Measurements from ENCODE around the gene ITPRIP.
A peak's percentile ranks its signal among the peaks of the same experiment; 100 is the strongest.

The ITPRIP gene

DNA sequence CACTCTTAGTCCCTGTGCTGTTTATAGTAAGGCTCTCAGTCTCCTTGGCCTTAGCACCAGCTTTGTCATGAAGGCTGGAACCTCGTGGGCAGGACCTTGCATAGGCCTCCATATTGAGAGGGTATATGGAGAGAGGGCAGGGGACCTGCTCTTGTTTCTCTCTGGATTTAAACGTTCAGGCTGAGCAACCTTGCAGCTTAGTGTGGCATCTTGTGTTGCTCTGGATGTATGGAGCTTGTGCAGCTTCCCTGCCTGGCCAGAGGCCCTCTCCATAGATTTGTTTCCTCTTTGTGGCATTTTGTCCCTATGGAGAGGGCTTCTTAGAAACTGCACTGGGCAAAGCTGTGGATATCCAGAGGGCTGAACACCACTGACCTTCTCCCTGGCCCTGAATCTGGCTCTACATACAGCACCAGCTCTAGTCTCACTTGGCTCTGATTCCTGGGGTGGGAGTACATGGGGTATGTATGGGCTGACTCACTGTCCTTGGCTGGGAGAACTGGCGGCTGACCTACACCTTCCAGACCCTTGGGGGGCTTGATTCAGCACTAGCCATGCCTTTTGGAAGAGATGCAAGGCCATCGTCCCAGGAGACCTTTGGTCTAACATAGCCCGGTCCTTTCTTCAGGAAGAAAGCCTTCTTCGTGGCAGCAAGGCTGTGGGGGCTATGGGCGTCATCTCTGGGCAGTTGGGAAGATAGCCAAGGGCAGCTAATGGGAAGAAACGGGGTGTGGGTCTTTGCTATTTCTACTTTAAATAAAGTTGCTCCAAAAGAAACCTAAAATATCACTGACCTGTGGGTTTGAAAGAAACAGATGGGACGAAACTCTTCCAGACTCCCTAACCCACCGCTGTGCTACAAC lies 30.5 kb downstream of the ITPRIP start:
- DNase-seq = no peak

DNA sequence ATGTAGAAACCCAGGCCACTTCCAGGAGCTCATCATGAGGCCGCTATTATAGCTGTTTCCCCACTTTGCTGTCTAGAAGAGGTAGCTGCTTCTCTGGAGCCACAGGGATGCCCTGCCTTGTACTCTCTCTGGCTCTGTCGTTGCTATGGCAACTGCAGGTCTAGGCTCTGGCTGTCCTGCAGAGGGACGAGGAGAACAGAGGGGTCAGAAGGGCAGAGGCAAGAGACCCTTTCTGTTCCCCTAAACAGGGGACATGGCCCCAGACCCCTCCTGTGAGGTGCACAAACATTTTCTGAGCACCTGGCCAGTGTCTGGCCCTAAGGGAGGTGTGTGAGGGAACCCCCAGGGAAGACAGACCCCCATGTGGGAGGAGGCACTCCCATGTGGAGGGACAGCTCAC lies 31.4 kb downstream of the ITPRIP start:
- no peak for DNase-seq

GRCh38 chr10:104304927-104305326 lies 33.3 kb downstream of the ITPRIP start:
- DNase-seq = no peak

- DNase-seq = no peak
Measured at GRCh38 chr10:104304356-104304745, 33.9 kb downstream of the ITPRIP start.

GRCh38 chr10:104303594-104304355 lies 34.5 kb downstream of the ITPRIP start:
- DNase-seq = peak; percentile 27

DNA sequence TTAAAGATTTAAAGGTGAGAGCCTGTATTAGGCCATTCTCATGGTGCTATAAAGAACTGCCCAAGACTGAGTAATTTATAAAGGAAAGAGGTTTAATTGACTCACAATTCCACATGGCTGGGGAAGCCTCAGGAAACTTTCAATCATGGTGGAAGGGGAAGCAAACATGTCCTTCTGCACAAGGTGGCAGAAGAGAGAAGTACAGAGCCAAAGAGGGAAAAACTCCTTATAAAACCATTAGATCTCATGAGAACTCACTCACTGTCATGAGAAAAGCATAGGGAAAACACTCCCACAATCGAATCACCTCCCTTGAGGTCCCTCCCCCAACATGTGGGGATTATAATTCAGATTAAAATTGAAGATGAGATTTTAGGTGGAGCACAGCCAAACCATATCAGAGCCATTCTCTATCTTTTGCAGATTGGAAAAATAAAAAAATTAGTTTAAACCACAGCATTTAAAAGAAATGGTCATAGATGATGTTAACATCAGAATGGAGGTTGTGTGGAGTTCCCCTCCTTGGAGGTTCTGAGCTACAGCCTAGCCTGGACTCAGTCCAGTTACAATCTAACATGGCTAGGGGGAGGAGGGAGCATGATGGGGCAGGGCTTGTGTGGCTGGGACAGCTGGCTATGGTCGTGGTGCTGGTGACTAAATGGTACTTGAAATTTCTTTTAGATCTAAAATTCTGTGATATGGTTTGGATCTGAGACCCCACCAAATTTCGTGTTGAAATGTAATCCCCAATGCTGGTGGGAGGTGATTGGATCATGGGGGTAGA lies 36.2 kb downstream of the ITPRIP start:
- no peak for DNase-seq

DNA sequence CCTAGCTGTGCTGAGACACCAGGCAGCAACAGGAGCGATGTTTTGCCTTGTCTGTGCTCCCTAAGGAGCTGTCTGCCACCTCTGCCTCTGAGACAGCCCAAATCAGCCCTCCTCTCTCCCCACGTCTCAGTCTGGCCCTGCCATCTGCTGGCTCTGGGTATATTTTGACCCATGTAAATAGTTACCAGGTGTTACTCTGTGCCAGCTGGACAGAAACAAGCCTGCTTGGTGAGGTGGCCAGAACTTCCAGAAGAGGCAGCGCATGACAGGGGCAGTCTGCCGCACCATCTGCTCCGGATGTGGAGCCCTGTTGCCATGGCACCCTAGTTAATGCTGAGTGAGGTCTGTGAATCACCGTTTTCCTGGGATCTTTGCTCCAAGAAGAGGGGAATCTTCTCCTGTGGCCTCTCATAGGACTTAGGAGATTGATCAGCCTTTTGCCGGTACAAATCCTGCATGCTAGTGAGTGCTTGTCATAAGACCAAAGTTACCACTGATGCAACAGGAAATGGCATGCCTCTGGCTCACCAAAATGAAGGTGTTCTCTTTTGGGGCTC lies 37.5 kb downstream of the ITPRIP start:
- no peak for DNase-seq

GRCh38 chr10:104300002-104300735 lies 38.1 kb downstream of the ITPRIP start:
- no peak for DNase-seq

- DNase-seq = no peak
Measured at GRCh38 chr10:104299031-104299904, 39.0 kb downstream of the ITPRIP start.

DNA sequence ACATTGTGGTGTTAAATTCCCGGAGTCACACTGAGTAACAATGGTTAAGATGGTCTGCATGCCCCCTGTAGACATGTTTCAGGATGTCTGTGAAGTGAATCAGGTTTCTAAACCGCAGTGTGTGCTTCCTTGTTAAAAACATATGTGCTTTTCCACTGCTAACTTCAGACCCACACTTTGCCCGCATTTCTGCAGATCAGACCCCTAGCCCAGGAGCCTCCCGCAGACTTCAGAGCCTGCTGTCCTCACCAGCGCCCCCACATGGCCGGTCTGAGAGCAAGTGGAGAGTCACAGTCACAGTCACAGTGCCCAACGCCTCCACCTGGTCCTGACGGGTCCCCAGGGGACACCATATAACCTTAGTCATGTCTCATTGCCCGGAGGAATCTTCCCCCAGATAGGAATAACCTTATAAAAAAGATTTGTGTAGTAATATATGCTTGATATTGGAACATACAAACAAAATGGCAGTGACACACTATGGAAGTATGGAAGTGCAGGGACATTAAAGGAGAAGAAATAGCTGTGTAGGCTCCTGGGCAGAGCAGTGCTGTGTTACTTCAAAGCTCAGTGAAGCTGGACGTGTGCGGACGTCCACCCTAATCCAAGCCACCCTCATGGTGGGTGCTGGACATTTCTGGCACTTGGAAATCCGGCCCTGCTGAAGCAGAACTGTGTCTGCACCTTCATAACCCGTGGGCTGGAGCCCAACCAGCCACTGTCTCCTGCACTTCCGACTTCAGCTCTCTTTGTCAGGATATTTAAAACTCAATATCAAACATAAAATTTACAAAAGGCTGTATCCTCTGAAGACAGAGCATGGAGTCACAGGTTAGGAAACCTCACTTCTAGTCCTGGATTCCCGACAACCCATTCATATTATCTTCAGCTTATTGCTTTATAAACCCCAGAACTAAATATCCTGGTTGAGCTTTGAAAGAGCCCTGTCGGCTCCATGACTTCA lies 40.3 kb downstream of the ITPRIP start:
- DNase-seq = no peak

DNA sequence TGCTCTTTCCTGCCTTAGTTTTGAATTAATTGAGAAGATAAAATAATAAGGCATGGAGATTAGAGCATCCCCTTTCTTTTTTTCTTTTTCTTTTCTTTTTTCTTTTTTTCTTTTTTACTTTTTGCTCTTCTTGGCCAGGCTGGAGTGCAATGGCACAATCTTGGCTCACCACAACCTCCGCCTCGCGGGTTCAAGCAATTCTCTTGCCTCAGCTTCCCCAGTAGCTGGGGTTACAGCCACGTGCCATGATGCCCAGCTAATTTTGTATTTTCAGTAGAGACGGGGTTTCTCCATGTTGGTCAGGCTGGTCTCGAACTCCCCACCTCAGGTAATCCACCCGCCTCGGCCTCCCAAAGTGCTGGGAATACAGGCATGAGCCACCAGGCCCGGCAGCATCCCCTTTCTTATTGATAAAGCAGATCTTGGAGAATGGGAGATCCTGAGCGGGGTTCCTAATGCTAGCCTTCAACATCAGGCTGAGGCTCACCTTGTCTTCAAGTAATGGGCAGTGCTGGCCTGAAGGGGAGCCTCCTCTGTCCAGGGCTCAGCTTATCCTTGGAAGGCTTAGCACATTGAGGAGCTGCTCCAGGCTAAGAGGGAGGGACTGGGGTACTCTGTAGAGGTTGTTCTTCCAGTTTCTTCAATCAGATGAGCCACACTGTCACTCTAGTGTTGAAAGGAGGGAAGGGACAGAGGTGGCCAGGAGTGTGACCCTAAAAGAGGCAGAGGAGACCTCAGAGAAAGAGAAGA lies 41.4 kb downstream of the ITPRIP start:
- no peak for DNase-seq

DNA sequence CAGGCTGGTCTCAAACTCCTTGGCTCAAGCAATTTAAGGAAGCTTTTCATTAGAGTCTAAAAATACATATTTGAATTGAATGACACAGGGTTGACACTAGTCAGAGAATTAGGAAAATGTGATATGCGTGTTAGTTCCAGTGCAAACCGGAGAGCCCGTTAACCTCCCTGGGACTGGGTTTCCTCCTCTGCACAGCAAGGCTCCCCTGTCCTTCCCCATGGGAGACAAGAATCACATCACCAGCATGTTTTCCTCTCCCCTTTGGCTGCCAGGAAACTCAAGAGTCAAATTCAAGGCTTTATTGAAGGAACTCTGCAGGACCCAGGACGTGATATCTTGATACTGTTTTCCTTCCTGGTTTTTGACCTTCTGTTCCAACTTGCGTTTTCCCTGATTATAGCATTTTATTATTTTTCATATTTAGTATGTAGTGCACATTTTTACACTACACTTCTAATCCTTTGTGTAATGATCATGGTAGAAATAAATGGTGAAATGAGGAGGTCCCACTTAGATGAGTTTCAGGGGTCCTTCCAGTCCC lies 44.4 kb downstream of the ITPRIP start:
- no peak for DNase-seq

DNA sequence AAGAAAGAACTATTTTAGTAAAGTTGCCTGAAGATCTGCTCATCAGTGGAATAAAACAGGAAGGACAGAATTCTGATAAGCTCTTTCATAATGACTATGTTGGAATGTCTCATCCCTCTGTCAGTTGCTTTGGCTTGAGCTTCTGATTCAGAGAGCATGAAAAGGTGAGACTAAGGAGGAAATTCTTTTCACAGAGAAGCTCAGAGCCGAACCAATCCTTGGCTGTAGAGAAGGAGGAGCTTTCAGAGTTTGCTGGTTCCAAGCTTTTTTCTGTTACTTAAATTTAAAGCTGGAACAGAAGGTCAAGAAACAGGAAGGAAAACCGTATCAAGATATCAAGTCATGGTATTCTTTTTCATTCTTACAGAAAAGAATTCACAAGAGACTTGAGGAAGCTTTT lies 45.3 kb downstream of the ITPRIP start:
- no peak for DNase-seq

DNA sequence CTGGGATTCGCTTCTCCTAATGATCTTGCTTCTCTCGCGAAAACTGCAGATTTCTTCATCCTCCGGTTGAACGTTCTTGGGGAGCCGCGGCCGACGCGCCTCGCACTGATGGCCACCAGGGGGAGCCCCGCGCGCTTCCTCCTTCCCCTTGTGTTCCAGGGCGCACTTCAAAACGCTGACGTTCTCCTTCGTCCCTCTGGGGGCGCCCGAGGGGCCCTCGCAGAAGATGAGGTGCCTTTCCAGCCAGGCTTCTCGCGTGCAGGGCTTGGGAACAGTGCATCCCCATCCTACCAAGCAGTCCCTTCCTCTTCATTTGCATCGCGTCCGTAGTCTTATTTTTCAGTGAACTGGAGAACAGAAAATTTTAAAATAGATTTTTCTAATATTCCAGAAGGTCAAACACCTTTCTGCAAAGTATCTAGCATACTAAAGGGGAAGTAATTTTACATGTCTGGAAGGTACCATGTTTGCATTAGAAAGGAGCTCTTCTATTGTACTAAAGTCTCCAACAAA lies 46.8 kb downstream of the ITPRIP start:
- DNase-seq = peak; percentile 67

DNA sequence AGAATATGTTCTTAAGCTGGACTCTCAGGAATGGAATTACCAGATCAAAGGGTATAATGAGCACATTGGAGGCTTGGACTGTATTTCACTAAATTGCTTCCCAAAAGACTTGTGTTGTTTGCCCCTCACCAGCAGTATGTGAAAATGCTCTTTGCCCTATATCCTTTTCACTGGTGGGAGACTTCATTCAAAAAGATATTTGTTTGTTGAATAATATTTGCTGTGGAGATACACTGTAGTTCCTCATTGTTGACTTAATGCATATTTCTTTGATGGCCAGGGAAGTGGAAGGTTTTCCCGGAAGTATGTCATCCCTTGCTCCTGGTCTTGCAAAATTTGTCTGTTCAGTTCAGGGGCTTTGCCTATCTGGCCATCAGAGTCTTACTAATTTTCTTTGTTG lies 49.9 kb downstream of the ITPRIP start:
- DNase-seq = no peak

DNA sequence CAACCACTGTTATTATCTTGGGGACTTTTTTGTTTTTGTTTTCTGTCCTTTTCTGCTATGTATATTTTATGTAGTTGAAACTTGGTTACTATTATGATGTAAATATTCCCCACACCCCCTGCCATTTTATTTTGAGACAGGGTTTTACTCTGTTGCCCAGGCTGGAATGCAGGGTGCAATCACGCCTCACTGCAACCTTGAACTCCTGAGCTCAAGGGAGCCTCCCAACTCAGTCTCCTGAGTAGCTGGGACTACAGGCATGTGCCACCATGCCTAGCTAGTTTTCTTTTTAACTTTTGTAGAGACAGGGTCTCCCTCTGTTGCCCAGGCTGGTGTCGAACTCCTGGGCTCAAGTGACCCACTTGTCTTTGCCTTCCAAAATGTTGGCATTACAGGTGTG lies 51.3 kb downstream of the ITPRIP start:
- DNase-seq = no peak

GRCh38 chr10:104284846-104285245 lies 53.4 kb downstream of the ITPRIP start:
- DNase-seq = no peak

- no peak for DNase-seq
Measured at GRCh38 chr10:104281694-104282093, 56.6 kb downstream of the ITPRIP start.
